ENCODE data around the gene SLC17A2.

Gene SLC17A2

GRCh38 chr6:25883991-25884390 is 46.5 kb downstream of the SLC17A2 start:
- no peak for DNase-seq (ENCODE audit: low spot score)

DNA sequence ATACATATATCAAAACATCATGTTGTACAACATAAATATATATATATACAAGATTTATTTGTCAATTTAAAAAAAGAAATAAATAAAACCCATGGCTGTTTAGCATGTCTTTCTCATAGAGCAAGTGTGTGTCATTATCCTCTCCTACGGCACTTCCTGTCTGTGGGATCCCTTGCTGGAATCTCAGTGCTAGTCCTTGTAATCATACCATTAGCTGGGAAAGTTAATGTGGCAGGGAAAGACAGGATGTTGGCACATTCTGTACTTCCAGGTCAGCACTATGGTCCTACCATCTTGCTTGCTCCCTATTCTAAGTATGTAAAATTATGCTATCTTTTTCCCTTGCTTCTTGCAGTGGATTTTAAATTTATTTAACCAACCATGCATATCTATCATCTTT is 47.0 kb downstream of the SLC17A2 start:
- no peak for DNase-seq (ENCODE audit: low spot score)

GRCh38 chr6:25882051-25882496 is 48.4 kb downstream of the SLC17A2 start:
- no peak for DNase-seq (ENCODE audit: low spot score)

DNA sequence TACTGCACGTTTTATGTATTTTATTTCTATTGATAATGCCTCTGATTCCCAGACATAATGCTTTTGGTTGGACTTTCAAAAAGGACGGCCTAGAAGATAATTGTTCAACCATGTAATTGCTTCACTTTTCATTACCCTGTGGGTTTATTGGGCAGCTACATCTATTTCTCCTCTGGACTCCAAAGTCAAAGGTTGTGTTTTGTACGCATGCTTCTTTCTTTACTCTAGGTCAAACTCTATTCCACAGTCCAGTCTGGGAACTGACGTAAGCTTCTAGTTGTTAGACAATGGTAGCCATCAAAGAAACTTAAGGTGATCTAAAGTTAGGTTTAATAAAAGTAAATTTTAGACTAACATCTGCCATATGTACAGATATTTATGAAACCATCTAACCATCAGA is 49.9 kb downstream of the SLC17A2 start:
- no peak for DNase-seq (ENCODE audit: low spot score)

DNA sequence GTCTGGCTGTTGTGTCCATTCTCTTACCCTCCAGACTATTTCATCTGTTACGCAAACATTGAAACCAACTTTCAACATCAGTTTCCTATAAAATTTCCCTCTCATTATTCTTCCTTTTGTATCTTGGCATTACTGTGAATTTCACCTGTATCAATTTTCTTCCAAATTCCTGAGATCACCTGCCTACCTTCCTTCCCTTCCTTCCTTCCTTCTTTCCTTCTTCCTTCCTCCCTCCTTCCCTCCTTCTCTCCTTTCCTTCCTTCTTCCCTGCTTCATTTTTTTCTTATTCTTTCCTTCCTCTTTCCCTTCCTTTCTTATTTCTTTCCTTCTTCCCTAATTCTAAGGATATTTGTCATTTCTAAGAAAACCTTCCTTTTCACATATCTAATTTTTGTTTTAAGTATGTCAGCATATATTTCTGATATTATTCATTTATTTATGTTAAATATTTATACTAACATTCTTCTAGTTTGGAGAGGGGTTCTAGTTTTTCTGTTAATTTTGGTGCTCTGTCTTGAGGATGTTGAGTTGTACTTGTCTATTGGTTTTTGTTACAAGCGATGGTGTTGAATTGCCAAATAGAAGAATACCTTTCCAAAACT is 51.7 kb downstream of the SLC17A2 start:
- no peak for DNase-seq (ENCODE audit: low spot score)

- no peak for DNase-seq (ENCODE audit: low spot score)
These were observed 54.4 kb downstream of the SLC17A2 start for GRCh38 chr6:25875926-25876602.

DNA sequence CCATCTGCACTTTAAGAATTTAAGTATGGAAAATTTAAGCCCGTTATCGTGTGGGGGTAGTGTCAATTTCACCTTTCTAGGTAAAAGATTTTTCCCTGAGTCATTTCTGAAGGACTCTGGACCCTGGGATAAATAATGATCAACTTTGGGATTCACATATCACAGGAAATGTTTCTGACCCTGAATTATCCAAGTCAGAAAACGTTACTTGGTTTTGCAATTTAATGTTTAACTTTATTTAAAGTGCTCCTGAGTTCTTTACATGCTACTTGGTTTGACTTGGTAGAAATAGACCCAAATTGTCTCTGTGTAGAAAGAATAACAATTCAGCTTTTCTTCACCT is 55.0 kb downstream of the SLC17A2 start:
- no peak for DNase-seq (ENCODE audit: low spot score)

DNA sequence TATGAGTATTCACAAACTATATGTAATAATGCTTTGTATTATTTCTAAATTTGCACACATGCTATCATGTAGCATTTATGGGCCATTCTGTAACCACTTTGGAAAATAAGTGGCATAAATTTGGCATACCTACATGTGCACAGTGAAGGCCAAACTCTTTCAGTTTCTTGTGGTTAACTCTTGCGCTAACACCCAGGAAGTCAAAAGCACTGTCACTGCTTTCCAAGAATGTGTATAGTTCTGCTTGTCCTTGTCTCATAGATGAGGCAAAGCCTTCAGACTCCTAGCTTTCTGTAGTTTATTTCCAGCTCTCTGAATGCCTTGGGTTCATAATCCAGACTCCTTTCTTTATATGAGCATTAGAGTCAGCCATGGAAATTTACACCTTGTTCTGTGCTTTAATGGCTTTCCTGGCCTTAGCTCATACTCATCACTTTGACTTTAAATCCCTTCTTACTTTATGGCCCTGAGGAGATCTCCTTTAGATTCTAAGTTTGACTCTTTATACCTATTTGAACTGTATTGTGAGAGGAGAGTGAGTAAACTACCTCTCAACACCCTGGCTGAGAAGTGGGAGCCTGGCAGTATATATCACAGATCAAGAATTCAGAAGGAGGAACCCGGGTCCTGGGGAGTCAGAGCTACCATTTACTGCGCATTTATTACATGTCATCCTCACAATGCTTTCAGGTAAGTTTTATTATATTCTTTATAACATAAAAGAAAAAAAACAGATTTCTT is 55.5 kb downstream of the SLC17A2 start:
- no peak for DNase-seq (ENCODE audit: low spot score)

DNA sequence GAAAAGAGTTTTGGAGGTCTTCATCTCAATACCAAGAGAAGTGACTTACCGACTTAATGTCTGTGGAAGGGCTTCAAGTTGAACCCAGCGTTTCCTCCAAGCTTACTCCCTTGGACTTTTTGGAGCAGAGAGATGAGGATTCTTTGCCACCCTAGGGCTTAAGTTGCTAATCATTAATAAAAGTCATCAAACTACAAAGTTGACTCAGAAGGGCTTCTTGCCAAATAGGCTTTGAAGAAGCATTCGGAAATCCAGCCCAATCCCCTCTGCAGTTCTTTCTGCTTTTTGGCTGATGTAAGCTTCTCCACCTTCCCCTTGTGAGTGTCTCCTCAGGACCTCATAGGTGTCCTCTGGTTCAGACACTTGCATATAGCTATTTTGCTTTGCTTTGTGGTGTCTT is 56.4 kb downstream of the SLC17A2 start, which contains the start of gene SLC17A3:
Gene SLC17A3 (minus strand): TSS at position 126 of the 400 bp plus-strand sequence. CDS start 5,856 bp downstream, outside the sequence.
- no peak for DNase-seq (ENCODE audit: low spot score)

DNA sequence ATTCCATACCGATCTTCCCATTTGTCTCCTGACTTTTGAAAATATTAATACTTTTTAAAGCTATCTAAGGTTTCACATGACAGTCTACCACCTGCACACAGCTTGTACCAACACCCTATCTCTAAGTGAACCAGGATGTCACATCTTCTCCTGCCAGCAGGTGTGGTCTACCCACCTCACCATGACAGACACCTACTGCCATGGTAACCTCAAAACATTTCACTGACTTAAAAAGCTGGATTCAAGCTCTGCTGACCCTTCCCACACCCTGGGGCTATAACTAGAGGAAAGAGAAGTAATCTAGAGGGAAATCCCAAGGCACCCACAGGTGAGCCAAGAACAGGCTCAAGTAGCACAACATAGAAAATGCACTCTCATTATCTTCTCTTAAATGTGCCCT is 57.7 kb downstream of the SLC17A2 start:
- no peak for DNase-seq (ENCODE audit: low spot score)

DNA sequence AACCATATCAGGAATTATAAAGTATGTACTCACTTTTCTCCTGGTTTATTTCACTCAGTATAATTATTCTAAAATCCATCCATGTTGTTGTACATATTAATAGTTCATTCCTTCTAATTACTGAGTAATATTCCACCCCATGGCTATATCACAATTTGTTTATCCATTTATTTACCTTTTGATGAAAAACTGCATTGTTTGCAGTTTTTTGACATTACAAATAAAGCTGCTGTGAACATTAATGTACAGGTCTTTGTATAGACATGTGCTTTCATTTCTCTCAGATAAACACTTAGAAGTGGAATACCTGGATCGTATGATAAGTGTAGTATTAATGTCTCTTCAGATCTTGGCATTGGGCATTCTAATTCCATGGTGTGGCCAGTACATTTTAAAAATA is 60.7 kb downstream of the SLC17A2 start:
- DNase-seq (ENCODE audit: low spot score): no peak

DNA sequence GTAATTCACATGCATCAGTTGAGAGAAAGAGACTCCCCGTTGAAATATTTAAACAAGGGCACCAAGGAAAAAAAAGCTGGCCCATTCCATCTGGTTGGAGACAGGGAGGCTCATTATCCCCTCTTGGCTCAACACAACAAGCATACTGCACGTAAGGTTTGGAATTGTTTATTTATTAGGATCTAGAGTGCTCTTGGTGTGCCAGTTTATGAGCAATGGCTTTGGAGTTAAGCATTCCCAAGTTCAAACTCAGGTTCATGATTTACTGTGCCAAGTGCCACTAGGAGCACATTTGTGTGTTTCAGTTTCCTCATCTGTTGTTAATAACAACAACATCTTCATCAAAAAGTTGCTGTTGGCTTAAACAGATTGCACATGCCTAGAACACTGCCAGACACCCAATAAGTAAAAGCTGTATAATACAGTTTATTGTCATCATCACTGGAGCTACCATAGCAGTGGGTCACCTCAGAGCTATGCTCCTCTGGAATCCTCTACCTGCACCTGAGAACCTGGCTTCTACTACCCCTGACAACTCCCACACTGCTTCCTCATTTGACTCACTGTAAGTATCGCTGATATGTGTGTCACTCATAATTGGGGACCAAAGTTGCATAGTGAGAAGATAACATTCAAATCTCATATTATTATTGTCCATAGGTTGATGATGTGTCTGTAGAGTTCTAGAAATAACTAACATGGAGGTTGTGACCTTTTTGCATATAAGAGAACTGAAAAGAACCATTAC is 61.9 kb downstream of the SLC17A2 start:
- DNase-seq (ENCODE audit: low spot score): no peak

- no peak for DNase-seq (ENCODE audit: low spot score)
These were observed 64.5 kb downstream of the SLC17A2 start for GRCh38 chr6:25866011-25866410.

DNA sequence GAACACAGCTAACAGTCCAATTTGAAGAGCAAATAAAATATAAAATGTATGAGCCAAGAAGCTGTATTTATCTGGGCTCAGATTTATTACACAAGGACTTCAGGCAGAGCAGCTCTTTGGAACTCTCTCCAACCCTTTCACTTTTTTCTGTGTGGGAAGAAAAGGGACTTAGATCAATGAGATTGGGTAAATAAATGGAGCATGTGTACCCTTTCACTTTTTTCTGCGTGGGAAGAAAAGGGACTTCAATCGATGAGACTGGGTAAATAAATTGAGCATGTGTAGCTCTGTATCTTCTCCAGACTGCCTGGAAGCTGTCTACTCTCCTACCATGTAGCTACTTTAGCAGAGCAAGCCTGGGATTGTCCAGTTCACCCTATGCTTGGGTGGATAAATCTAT is 67.1 kb downstream of the SLC17A2 start:
- DNase-seq (ENCODE audit: low spot score): no peak

All from HuH-7.5 (cell line).